Suprapubic skin (tissue), 4 donors: ENCODE measurements around the gene MVP. TPM values are rescaled to one million over a fixed set of nuclear protein-coding genes. Genes with fewer than 3 reads are reported as not detected.

ENCODE experiments used
- DNase-seq, 2 donors: peaks; one replicate each; pipeline ENCODE4 v3.0.0-alpha.2; 2019; ENCODE audit warnings: low spot score in 2 of 2
- H3K27ac ChIP-seq: fragments of 200-600 bp; sonication (generic); one replicate; pipeline ENCODE4 v1.5.1; 2019
- H3K27me3 ChIP-seq: fragments of 200-600 bp; sonication (generic); one replicate; pipeline ENCODE4 v1.5.1; 2019
- H3K36me3 ChIP-seq: fragments of 200-600 bp; sonication (generic); one replicate; pipeline ENCODE4 v1.5.1; 2019
- H3K4me1 ChIP-seq: fragments of 200-600 bp; sonication (generic); one replicate; pipeline ENCODE4 v1.5.1; 2019
- H3K4me3 ChIP-seq: fragments of 200-600 bp; sonication (generic); one replicate; pipeline ENCODE4 v1.5.1; 2019; ENCODE audit warnings: mild to moderate bottlenecking
- H3K9me3 ChIP-seq: fragments of 200-600 bp; sonication (generic); one replicate; pipeline ENCODE4 v1.5.1; 2019
- EP300 ChIP-seq: sonication (generic); formaldehyde crosslinking; IDR thresholded peaks from one replicate; pipeline ENCODE4 v1.6.1; 2017; ENCODE audit warnings: antibody characterized with exemption
- POLR2A ChIP-seq, 2 donors: fragments of 450-650 bp; IDR thresholded peaks; one replicate each; pipeline ENCODE4 v1.6.1; 2017; ENCODE audit warnings: antibody characterized with exemption in 2 of 2, mild to moderate bottlenecking in 2 of 2, moderate library complexity in 2 of 2
- POLR2AphosphoS5 ChIP-seq, 3 donors: sonication (generic); formaldehyde crosslinking; IDR thresholded peaks; one replicate each; pipeline ENCODE4 v1.6.1; 2017; ENCODE audit warnings: antibody characterized with exemption in 3 of 3
- WGBS: methylation state at CpG from one replicate; pipeline ENCODE4 v1.1.5; 2018; 5-methylcytosine and 5-hydroxymethylcytosine counted together
- total RNA-seq, 4 donors: library from RNA; depleted of rRNA; stranded (reverse); fragments of >200 nt; gene quantifications; one replicate each; pipeline ENCODE4 v1.1.0, GENCODE V29; 2016
- TF ChIP-seq, protein P1 (sequence below), 2 donors: fragments of 200-600 bp in 1 of 2; fragments of 450-650 bp in 1 of 2; sonication (generic) in 1 of 2; IDR thresholded peaks; one replicate each; pipeline ENCODE4 v1.5.1; 2016 to 2019; ENCODE audit warnings: antibody characterized with exemption in 2 of 2, mild to moderate bottlenecking in 1 of 2, moderate library complexity in 1 of 2

Gene MVP
- total RNA-seq, 4 donors from 2014 or later = 54.9 to 104 (median 68.1) TPM

DNA sequence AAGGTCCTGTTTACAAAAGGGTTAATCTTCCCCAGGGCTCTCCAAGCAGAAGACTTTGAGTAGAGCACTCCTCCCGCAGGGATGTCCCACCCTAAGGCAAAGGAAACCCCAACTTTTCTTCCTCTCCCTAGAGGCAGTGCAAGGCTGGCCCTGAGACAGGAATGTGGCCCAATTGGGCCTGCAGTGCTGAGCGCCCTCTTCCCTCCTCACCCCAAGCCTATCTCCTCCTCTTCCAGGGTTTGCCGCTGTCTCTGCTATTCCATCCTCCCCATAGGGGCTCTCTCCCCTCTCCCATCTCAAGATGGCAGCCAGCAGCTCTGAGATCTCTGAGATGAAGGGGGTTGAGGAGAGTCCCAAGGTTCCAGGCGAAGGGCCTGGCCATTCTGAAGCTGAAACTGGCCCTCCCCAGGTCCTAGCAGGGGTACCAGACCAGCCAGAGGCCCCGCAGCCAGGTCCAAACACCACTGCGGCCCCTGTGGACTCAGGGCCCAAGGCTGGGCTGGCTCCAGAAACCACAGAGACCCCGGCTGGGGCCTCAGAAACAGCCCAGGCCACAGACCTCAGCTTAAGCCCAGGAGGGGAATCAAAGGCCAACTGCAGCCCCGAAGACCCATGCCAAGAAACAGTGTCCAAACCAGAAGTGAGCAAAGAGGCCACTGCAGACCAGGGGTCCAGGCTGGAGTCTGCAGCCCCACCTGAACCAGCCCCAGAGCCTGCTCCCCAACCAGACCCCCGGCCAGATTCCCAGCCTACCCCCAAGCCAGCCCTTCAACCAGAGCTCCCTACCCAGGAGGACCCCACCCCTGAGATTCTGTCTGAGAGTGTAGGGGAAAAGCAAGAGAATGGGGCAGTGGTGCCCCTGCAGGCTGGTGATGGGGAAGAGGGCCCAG, 7.3 kb upstream of the MVP start:
- 53% methylated on average over 5 of the region's 9 CpGs for WGBS
- Histone ChIP-seq H3K4me3 (peak overlapping the region; percentile 60), H3K4me1 (peaks cover 85% of the 10 kb centered on the region), H3K27me3 (no peaks in the 10 kb centered on the region), H3K27ac (no peak overlapping the region), H3K9me3 (no peaks in the 10 kb centered on the region), H3K36me3 (peaks cover 12% of the 10 kb centered on the region)
- no peak for TF ChIP-seq POLR2AphosphoS5 (IDR thresholded peaks at IDR 0.05)
- TF ChIP-seq EP300 = no peak
- no peak for TF ChIP-seq POLR2A (IDR thresholded peaks at IDR 0.05)
- TF ChIP-seq, protein P1, sequence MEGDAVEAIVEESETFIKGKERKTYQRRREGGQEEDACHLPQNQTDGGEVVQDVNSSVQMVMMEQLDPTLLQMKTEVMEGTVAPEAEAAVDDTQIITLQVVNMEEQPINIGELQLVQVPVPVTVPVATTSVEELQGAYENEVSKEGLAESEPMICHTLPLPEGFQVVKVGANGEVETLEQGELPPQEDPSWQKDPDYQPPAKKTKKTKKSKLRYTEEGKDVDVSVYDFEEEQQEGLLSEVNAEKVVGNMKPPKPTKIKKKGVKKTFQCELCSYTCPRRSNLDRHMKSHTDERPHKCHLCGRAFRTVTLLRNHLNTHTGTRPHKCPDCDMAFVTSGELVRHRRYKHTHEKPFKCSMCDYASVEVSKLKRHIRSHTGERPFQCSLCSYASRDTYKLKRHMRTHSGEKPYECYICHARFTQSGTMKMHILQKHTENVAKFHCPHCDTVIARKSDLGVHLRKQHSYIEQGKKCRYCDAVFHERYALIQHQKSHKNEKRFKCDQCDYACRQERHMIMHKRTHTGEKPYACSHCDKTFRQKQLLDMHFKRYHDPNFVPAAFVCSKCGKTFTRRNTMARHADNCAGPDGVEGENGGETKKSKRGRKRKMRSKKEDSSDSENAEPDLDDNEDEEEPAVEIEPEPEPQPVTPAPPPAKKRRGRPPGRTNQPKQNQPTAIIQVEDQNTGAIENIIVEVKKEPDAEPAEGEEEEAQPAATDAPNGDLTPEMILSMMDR (IDR thresholded peaks at IDR 0.05) = no peak
- DNase-seq = no peak

DNA sequence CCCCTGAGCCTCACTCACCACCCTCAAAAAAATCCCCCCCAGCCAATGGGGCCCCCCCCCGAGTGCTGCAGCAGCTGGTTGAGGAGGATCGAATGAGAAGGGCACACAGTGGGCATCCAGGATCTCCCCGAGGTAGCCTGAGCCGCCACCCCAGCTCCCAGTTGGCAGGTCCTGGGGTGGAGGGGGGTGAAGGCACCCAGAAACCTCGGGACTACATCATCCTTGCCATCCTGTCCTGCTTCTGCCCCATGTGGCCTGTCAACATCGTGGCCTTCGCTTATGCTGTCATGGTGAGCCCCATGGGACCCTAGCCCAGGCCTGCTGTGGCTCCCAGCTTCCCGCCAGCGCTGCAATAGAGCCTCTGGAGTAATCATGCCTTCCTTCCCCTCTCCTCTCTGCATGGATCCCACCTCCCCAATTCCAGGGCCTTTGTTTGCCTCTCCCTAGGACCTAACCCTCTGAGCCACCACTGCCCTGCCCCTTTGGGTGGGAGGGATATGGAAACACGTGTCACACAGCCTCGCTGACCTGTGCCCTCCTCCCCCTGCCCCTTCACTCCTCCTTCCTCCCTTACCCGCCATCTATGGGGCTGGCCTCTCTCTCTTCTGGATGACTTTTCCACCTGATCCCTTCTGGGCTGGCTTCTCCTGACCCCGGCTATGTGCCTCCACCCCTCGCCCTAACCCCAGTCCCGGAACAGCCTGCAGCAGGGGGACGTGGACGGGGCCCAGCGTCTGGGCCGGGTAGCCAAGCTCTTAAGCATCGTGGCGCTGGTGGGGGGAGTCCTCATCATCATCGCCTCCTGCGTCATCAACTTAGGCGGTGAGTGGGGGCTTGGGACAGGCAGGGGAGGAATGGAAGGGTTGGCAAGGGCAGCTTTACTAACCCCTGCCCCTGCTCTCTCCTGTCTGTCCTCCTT, 6.4 kb upstream of the MVP start:
- H3K27ac ChIP-seq = no peak overlapping the region
- H3K4me3 ChIP-seq = no peak overlapping the region
- H3K36me3 ChIP-seq = peaks cover 16% of the 10 kb centered on the region
- H3K4me1 ChIP-seq = peaks cover 81% of the 10 kb centered on the region
- no peak for DNase-seq
- no peaks in the 10 kb centered on the region for H3K9me3 ChIP-seq
- H3K27me3 ChIP-seq = no peaks in the 10 kb centered on the region
- TF ChIP-seq POLR2AphosphoS5 (IDR thresholded peaks at IDR 0.05) (no peak), EP300 (no peak), POLR2A (IDR thresholded peaks at IDR 0.05) (no peak)
- TF ChIP-seq, protein P1 (IDR thresholded peaks at IDR 0.05) = no peak
- WGBS = 86% methylated on average over 19 of the region's 24 CpGs

- no peak for DNase-seq
- no peaks in the 10 kb centered on the region for H3K9me3 ChIP-seq
- H3K36me3 ChIP-seq = peaks cover 18% of the 10 kb centered on the region
- no peak overlapping the region for H3K27ac ChIP-seq
- 93% methylated on average over 5 of the region's 5 CpGs for WGBS
- peaks cover 81% of the 10 kb centered on the region for H3K4me1 ChIP-seq
- no peaks in the 10 kb centered on the region for H3K27me3 ChIP-seq
- no peak overlapping the region for H3K4me3 ChIP-seq
- no peak for TF ChIP-seq POLR2AphosphoS5 (IDR thresholded peaks at IDR 0.05)
- TF ChIP-seq POLR2A (IDR thresholded peaks at IDR 0.05) = no peak
- TF ChIP-seq EP300 = no peak
- TF ChIP-seq, protein P1 (IDR thresholded peaks at IDR 0.05) = no peak
These were observed 5.7 kb upstream of the MVP start for GRCh38 chr16:29814592-29814991.

DNA sequence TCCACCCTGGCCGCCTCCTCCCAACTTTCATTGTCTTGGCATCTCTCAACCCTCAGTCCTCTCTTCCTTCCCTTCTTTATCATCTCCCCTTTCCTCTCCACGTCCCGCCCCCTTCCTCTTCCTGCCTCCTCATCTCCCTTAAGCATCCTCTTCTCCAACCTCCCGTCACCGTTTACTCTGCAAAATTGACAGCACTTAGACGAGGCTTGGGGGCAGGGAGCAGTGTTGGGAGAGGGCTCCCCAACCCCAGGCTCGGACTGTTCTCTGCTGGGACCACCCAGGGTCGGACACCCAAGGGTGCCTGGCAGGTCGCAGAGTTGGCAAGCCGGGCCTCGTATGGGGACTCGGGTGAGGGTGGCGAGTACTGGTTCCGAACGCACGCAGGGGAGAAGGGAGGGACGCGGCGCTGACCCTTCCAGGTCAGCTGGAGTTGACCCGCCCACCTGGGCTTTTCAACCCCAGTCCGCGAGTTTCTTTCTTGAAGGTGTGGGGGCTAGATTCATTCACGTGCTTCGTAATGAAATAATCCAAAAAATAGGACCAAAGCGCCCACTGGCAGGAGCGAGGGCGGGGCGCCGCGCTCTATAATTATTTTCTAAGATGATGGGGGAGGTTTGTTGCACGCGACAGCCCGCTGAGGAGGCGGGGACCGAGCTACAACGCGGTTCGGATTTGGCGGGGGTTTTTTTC, 5.1 kb upstream of the MVP start:
- Histone ChIP-seq H3K4me3 (peak overlapping the region; percentile 76), H3K36me3 (peaks cover 14% of the 10 kb centered on the region), H3K9me3 (no peaks in the 10 kb centered on the region), H3K27me3 (no peaks in the 10 kb centered on the region), H3K27ac (peak overlapping the region; percentile 57), H3K4me1 (peaks cover 81% of the 10 kb centered on the region)
- TF ChIP-seq, protein P1 (IDR thresholded peaks at IDR 0.05) = no peak
- TF ChIP-seq POLR2A (IDR thresholded peaks at IDR 0.05) (no peak), EP300 (no peak), POLR2AphosphoS5 (IDR thresholded peaks at IDR 0.05) (no peak)
- DNase-seq = peak in 1 of 2 donors; percentile 83
- 3% methylated on average over 37 of the region's 39 CpGs for WGBS
